Liver (tissue), 9 donors: ENCODE measurements around the gene CEPT1. TPM values are rescaled to one million over a fixed set of nuclear protein-coding genes. Genes with fewer than 3 reads are reported as not detected.

ENCODE experiments used
- DNase-seq: peaks from one replicate; pipeline ENCODE4 v3.0.0-alpha.2; 2017; ENCODE audit warnings: low spot score
- H3K27ac ChIP-seq, 2 donors: one replicate each; pipeline ENCODE4 v1.7.0; 2013; ENCODE audit warnings: inconsistent platforms in 2 of 2, low read length in 2 of 2, control low read depth in 1 of 2, low read depth in 1 of 2, mild to moderate bottlenecking in 1 of 2
- H3K27me3 ChIP-seq, 4 donors: one replicate each; pipeline versions ENCODE4 v1.6.1 to v1.7.0; 2013; ENCODE audit warnings: low read length in 3 of 4, inconsistent platforms in 1 of 4, mild to moderate bottlenecking in 1 of 4, moderate library complexity in 1 of 4; ENCODE audit not compliant: control insufficient read depth in 4 of 4, insufficient read depth in 4 of 4
- H3K36me3 ChIP-seq, 4 donors: one replicate each; pipeline versions ENCODE4 v1.6.1 to v1.7.0; 2013; ENCODE audit warnings: low read length in 3 of 4, mild to moderate bottlenecking in 3 of 4, low read depth in 1 of 4, moderate library complexity in 1 of 4; ENCODE audit not compliant: control insufficient read depth in 4 of 4, insufficient read depth in 3 of 4
- H3K4me1 ChIP-seq, 4 donors: one replicate each; pipeline versions ENCODE4 v1.6.1 to v1.7.0; 2013; ENCODE audit warnings: low read length in 3 of 4, mild to moderate bottlenecking in 3 of 4, moderate library complexity in 1 of 4; ENCODE audit not compliant: control insufficient read depth in 4 of 4, insufficient read depth in 4 of 4
- H3K4me3 ChIP-seq, 3 donors: one replicate each; pipeline versions ENCODE4 v1.6.1 to v1.7.0; 2013; ENCODE audit warnings: low read length in 3 of 3, control low read depth in 1 of 3, low read depth in 1 of 3, mild to moderate bottlenecking in 1 of 3
- H3K9ac ChIP-seq, 2 donors: one replicate each; pipeline ENCODE4 v1.7.0; 2013; ENCODE audit warnings: low read length in 2 of 2, mild to moderate bottlenecking in 2 of 2, moderate library complexity in 2 of 2, control low read depth in 1 of 2, low read depth in 1 of 2
- H3K9me3 ChIP-seq, 4 donors: one replicate each; pipeline versions ENCODE4 v1.6.1 to v1.7.0; 2013; ENCODE audit warnings: low read length in 3 of 4; ENCODE audit not compliant: control insufficient read depth in 4 of 4
- EGR1 ChIP-seq, 2 donors: IDR thresholded peaks; 2 replicates each; pipeline ENCODE4 v1.6.1; 2016 to 2018; ENCODE audit warnings: antibody characterized with exemption in 2 of 2, low read depth in 2 of 2
- FOXA1 ChIP-seq: IDR thresholded peaks from 2 replicates; pipeline ENCODE4 v1.6.1; 2016; ENCODE audit warnings: antibody characterized with exemption
- FOXA2 ChIP-seq: IDR thresholded peaks from 2 replicates; pipeline ENCODE4 v1.6.1; 2016; ENCODE audit warnings: antibody characterized with exemption
- GABPA ChIP-seq, 2 donors: IDR thresholded peaks in 1 of 2; conservative IDR thresholded peaks in 1 of 2; 2 replicates each; pipeline ENCODE4 v1.6.1; 2016; ENCODE audit warnings: antibody characterized with exemption in 2 of 2, mild to moderate bottlenecking in 1 of 2, moderate library complexity in 1 of 2
- HNF4A ChIP-seq, 2 donors: conservative IDR thresholded peaks; 2 replicates each; pipeline ENCODE4 v1.6.1; 2016; ENCODE audit warnings: antibody characterized with exemption in 2 of 2, mild to moderate bottlenecking in 2 of 2
- HNF4G ChIP-seq: IDR thresholded peaks from 2 replicates; pipeline ENCODE4 v1.6.1; 2016; ENCODE audit warnings: antibody characterized with exemption
- JUND ChIP-seq, 2 donors: IDR thresholded peaks; 2 replicates each; pipeline ENCODE4 v1.6.1; 2016; ENCODE audit warnings: antibody characterized with exemption in 2 of 2
- NR2F2 ChIP-seq: IDR thresholded peaks from 2 replicates; pipeline ENCODE4 v1.6.1; 2016; ENCODE audit warnings: antibody characterized with exemption
- RAD21 ChIP-seq, 2 donors: IDR thresholded peaks; 2 replicates each; pipeline ENCODE4 v1.6.1; 2016; ENCODE audit warnings: antibody characterized with exemption in 2 of 2, mild to moderate bottlenecking in 2 of 2
- RXRA ChIP-seq, 2 donors: IDR thresholded peaks; 2 replicates each; pipeline ENCODE4 v1.6.1; 2017 to 2018; ENCODE audit warnings: antibody characterized with exemption in 2 of 2, mild to moderate bottlenecking in 1 of 2
- SP1 ChIP-seq: IDR thresholded peaks from 2 replicates; pipeline ENCODE4 v1.6.1; 2018; ENCODE audit warnings: antibody characterized with exemption, mild to moderate bottlenecking
- TAF1 ChIP-seq: conservative IDR thresholded peaks from 2 replicates; pipeline ENCODE4 v1.6.1; 2016; ENCODE audit warnings: antibody characterized with exemption, mild to moderate bottlenecking
- YY1 ChIP-seq: IDR thresholded peaks from 2 replicates; pipeline ENCODE4 v1.6.1; 2016; ENCODE audit warnings: antibody characterized with exemption, mild to moderate bottlenecking
- WGBS: extraction: QIAGEN DNeasy Blood & Tissue Kit; methylation state at CpG from one replicate; pipeline ENCODE4 v1.1.7; 2013; 5-methylcytosine and 5-hydroxymethylcytosine counted together
- polyA plus RNA-seq, 2 donors: library from polyadenylated mRNA; stranded (reverse) in 1 of 2; unstranded in 1 of 2; fragments of 200-250 nt in 1 of 2; fragments of >200 nt in 1 of 2; fragmentation: Nextera tagmentation in 1 of 2; extraction: Ambion mirVana in 1 of 2; gene quantifications; one replicate each; pipeline versions ENCODE4 v1.2.1 to v1.2.3, GENCODE V29; 2013 to 2015
- total RNA-seq, 2 donors: library from RNA; depleted of rRNA; stranded (reverse); fragments of >200 nt; gene quantifications; one replicate each; pipeline ENCODE4 v1.2.3, GENCODE V29; 2014
- TF ChIP-seq, protein P1 (sequence below): IDR thresholded peaks from 2 replicates; pipeline ENCODE4 v1.6.1; 2016; ENCODE audit warnings: antibody characterized with exemption
- TF ChIP-seq, protein P2 (sequence below): IDR thresholded peaks from 2 replicates; pipeline ENCODE4 v1.6.1; 2016; ENCODE audit warnings: antibody characterized with exemption
- TF ChIP-seq, protein P3 (sequence below): fragments of 150-350 bp; IDR thresholded peaks from 2 replicates; pipeline ENCODE4 v1.5.1; 2017; ENCODE audit warnings: improper control_type of control experiment, low read depth, low read length; ENCODE audit not compliant: missing input control
- TF ChIP-seq, protein P4 (sequence below): IDR thresholded peaks from 2 replicates; pipeline ENCODE4 v1.6.1; 2016; ENCODE audit warnings: antibody characterized with exemption
- donor health status: healthy.
- donor health status: healthy.
- donor health status: healthy.
- donor health status: healthy.
- donor health status: healthy.

The CEPT1 gene
- total and polyA plus RNA-seq, 4 donors, result 10.0 to 37.3 (median 27.7) TPM

DNA sequence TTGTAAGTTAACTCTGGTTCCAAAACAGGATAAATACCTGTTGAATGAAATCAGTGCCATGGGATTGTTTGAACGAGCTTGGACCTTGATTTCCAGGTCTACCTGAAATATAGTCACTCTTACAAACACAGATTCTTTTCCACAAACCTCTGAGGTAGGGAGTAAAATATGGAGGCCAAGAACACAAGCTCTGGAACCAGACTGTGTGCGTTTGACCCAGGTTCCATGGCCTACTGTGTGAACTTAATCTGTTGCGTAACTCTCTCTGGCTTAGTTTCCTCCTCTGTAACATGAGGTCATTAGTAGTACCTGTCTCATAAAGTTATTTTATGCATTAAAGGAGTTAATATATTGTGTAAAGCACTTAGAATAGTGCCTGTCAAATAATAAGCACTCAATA, 35.3 kb downstream of the CEPT1 start:
- H3K36me3 ChIP-seq, result peaks cover 3 to 30% (median 15%) of the 10 kb centered on the region in 4 donors

DNA sequence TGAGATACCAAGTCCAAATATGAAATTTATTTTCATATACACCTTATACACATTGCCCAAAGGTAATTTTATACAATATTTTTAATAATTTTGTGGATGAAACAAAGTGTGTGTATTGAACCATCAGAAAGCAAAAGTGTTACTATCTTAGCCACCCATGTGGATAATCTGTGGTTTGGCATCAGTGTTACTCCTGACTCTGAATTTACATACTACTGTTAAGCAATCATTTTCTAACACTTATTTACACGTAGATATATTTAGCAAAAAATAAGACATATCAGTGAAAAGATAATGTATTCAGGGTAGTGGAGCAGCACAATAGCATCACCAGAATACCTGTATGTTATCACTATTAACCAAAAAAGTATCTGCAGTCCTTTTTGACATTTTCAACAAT, 36.7 kb downstream of the CEPT1 start:
- no peak for TF ChIP-seq YY1
- no peak for TF ChIP-seq RXRA (IDR thresholded peaks at IDR 0.05)
- TF ChIP-seq HNF4A (conservative IDR thresholded peaks at IDR 0.05), result no peak
- no peak for TF ChIP-seq GABPA (IDR thresholded peaks at IDR 0.05 in 1 of 2, conservative IDR thresholded peaks at IDR 0.05 in 1 of 2)
- TF ChIP-seq, protein P1, sequence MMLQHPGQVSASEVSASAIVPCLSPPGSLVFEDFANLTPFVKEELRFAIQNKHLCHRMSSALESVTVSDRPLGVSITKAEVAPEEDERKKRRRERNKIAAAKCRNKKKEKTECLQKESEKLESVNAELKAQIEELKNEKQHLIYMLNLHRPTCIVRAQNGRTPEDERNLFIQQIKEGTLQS, result no peak
- TF ChIP-seq FOXA2, result no peak
- TF ChIP-seq, protein P2, sequence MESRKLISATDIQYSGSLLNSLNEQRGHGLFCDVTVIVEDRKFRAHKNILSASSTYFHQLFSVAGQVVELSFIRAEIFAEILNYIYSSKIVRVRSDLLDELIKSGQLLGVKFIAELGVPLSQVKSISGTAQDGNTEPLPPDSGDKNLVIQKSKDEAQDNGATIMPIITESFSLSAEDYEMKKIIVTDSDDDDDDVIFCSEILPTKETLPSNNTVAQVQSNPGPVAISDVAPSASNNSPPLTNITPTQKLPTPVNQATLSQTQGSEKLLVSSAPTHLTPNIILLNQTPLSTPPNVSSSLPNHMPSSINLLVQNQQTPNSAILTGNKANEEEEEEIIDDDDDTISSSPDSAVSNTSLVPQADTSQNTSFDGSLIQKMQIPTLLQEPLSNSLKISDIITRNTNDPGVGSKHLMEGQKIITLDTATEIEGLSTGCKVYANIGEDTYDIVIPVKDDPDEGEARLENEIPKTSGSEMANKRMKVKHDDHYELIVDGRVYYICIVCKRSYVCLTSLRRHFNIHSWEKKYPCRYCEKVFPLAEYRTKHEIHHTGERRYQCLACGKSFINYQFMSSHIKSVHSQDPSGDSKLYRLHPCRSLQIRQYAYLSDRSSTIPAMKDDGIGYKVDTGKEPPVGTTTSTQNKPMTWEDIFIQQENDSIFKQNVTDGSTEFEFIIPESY, result no peak
- no peak for TF ChIP-seq TAF1
- no peak for TF ChIP-seq JUND (IDR thresholded peaks at IDR 0.05)
- no peak for TF ChIP-seq EGR1 (IDR thresholded peaks at IDR 0.05; ENCODE audit: low read depth in 2 of 2)
- TF ChIP-seq HNF4G, result no peak
- TF ChIP-seq NR2F2, result no peak
- TF ChIP-seq, protein P3, sequence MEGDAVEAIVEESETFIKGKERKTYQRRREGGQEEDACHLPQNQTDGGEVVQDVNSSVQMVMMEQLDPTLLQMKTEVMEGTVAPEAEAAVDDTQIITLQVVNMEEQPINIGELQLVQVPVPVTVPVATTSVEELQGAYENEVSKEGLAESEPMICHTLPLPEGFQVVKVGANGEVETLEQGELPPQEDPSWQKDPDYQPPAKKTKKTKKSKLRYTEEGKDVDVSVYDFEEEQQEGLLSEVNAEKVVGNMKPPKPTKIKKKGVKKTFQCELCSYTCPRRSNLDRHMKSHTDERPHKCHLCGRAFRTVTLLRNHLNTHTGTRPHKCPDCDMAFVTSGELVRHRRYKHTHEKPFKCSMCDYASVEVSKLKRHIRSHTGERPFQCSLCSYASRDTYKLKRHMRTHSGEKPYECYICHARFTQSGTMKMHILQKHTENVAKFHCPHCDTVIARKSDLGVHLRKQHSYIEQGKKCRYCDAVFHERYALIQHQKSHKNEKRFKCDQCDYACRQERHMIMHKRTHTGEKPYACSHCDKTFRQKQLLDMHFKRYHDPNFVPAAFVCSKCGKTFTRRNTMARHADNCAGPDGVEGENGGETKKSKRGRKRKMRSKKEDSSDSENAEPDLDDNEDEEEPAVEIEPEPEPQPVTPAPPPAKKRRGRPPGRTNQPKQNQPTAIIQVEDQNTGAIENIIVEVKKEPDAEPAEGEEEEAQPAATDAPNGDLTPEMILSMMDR, result no peak
- no peak for TF ChIP-seq RAD21 (IDR thresholded peaks at IDR 0.05)
- TF ChIP-seq, protein P4, sequence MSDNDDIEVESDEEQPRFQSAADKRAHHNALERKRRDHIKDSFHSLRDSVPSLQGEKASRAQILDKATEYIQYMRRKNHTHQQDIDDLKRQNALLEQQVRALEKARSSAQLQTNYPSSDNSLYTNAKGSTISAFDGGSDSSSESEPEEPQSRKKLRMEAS, result no peak
- TF ChIP-seq SP1, result no peak
- no peak for TF ChIP-seq FOXA1
- Histone ChIP-seq H3K27ac (no peak overlapping the region), H3K27me3 (no peaks in the 10 kb centered on the region), H3K4me1 (peaks cover 0 to 4% (median 0%) of the 10 kb centered on the region in 4 donors), H3K36me3 (peaks cover 3 to 26% (median 15%) of the 10 kb centered on the region in 4 donors), H3K4me3 (no peak overlapping the region), H3K9ac (no peak overlapping the region), H3K9me3 (no peaks in the 10 kb centered on the region)
- DNase-seq, result no peak
- WGBS, result 62% methylated on average over 1 of the region's 1 CpG

More for the DNA sequence above, 35.3 kb downstream of the CEPT1 start:
- Histone ChIP-seq H3K27me3 (no peaks in the 10 kb centered on the region), H3K4me1 (peaks cover 0 to 1% (median 0%) of the 10 kb centered on the region in 4 donors), H3K9me3 (no peaks in the 10 kb centered on the region), H3K27ac (no peak overlapping the region), H3K9ac (no peak overlapping the region), H3K4me3 (no peak overlapping the region)
- no peak for DNase-seq
- TF ChIP-seq RAD21 (IDR thresholded peaks at IDR 0.05) (no peak), HNF4A (conservative IDR thresholded peaks at IDR 0.05) (peak in 1 of 2 donors; percentile 27), FOXA1 (no peak)
- TF ChIP-seq, protein P2, result no peak
- TF ChIP-seq, protein P1, result no peak
- WGBS, result 68% methylated on average over 3 of the region's 3 CpGs
